ENCODE measurements around the gene FGD5.

FGD5 gene

GRCh38 chr3:14911651-14912050 is 92.9 kb downstream of the FGD5 start:
- H3K9me3 ChIP-seq (ENCODE audit: control insufficient read depth, insufficient read depth, low read depth, low read length): no peaks in the 10 kb centered on the region
- H3K4me3 ChIP-seq (ENCODE audit: low read depth, low read length): no peak overlapping the region
- H3K27ac ChIP-seq (ENCODE audit: low read depth, low read length): no peak overlapping the region
- H3K36me3 ChIP-seq (ENCODE audit: control insufficient read depth, insufficient read depth, low read length): no peaks in the 10 kb centered on the region
- H3K4me1 ChIP-seq (ENCODE audit: control insufficient read depth, insufficient read depth, low read length): 0 out of 2 replicates have a peak, but pooled peaks cover 4% of the 10 kb centered on the region
- H3K27me3 ChIP-seq (ENCODE audit: control insufficient read depth, insufficient read depth, low read length): no peaks in the 10 kb centered on the region
- H3K9ac ChIP-seq (ENCODE audit: low read length): no peak overlapping the region

GRCh38 chr3:14913071-14913925 is 94.5 kb downstream of the FGD5 start:
- Histone ChIP-seq H3K4me1 (ENCODE audit: control insufficient read depth, insufficient read depth, low read length) (0 out of 2 replicates have a peak, but pooled peaks cover 4% of the 10 kb centered on the region), H3K9me3 (ENCODE audit: control insufficient read depth, insufficient read depth, low read depth, low read length) (no peaks in the 10 kb centered on the region), H3K9ac (ENCODE audit: low read length) (no peak overlapping the region), H3K27ac (ENCODE audit: low read depth, low read length) (no peak overlapping the region), H3K36me3 (ENCODE audit: control insufficient read depth, insufficient read depth, low read length) (no peaks in the 10 kb centered on the region), H3K4me3 (ENCODE audit: low read depth, low read length) (no peak overlapping the region), H3K27me3 (ENCODE audit: control insufficient read depth, insufficient read depth, low read length) (no peaks in the 10 kb centered on the region)

GRCh38 chr3:14913926-14914778 is 95.4 kb downstream of the FGD5 start:
- H3K4me3 ChIP-seq (ENCODE audit: low read depth, low read length): no peak overlapping the region
- no peaks in the 10 kb centered on the region for H3K36me3 ChIP-seq (ENCODE audit: control insufficient read depth, insufficient read depth, low read length)
- H3K27ac ChIP-seq (ENCODE audit: low read depth, low read length): no peak overlapping the region
- no peaks in the 10 kb centered on the region for H3K9me3 ChIP-seq (ENCODE audit: control insufficient read depth, insufficient read depth, low read depth, low read length)
- H3K4me1 ChIP-seq (ENCODE audit: control insufficient read depth, insufficient read depth, low read length): 0 out of 2 replicates have a peak, but pooled peaks cover 4% of the 10 kb centered on the region
- H3K27me3 ChIP-seq (ENCODE audit: control insufficient read depth, insufficient read depth, low read length): no peaks in the 10 kb centered on the region
- H3K9ac ChIP-seq (ENCODE audit: low read length): no peak overlapping the region

- no peaks in the 10 kb centered on the region for H3K9me3 ChIP-seq (ENCODE audit: control insufficient read depth, insufficient read depth, low read depth, low read length)
- no peaks in the 10 kb centered on the region for H3K36me3 ChIP-seq (ENCODE audit: control insufficient read depth, insufficient read depth, low read length)
- H3K4me1 ChIP-seq (ENCODE audit: control insufficient read depth, insufficient read depth, low read length): 0 out of 2 replicates have a peak, but pooled peaks cover 4% of the 10 kb centered on the region
- H3K9ac ChIP-seq (ENCODE audit: low read length): no peak overlapping the region
- no peak overlapping the region for H3K27ac ChIP-seq (ENCODE audit: low read depth, low read length)
- no peaks in the 10 kb centered on the region for H3K27me3 ChIP-seq (ENCODE audit: control insufficient read depth, insufficient read depth, low read length)
- H3K4me3 ChIP-seq (ENCODE audit: low read depth, low read length): no peak overlapping the region
Measured at GRCh38 chr3:14914779-14915117, 96.0 kb downstream of the FGD5 start.

GRCh38 chr3:14915636-14916222 is 97.0 kb downstream of the FGD5 start:
- H3K27ac ChIP-seq (ENCODE audit: low read depth, low read length): no peak overlapping the region
- H3K36me3 ChIP-seq (ENCODE audit: control insufficient read depth, insufficient read depth, low read length): no peaks in the 10 kb centered on the region
- H3K4me1 ChIP-seq (ENCODE audit: control insufficient read depth, insufficient read depth, low read length): 0 out of 2 replicates have a peak, but pooled peaks cover 4% of the 10 kb centered on the region
- H3K27me3 ChIP-seq (ENCODE audit: control insufficient read depth, insufficient read depth, low read length): no peaks in the 10 kb centered on the region
- H3K9me3 ChIP-seq (ENCODE audit: control insufficient read depth, insufficient read depth, low read depth, low read length): no peaks in the 10 kb centered on the region
- no peak overlapping the region for H3K9ac ChIP-seq (ENCODE audit: low read length)
- no peak overlapping the region for H3K4me3 ChIP-seq (ENCODE audit: low read depth, low read length)

- H3K4me1 ChIP-seq (ENCODE audit: control insufficient read depth, insufficient read depth, low read length): 0 out of 2 replicates have a peak, but pooled peaks cover 4% of the 10 kb centered on the region
- H3K36me3 ChIP-seq (ENCODE audit: control insufficient read depth, insufficient read depth, low read length): no peaks in the 10 kb centered on the region
- no peak overlapping the region for H3K9ac ChIP-seq (ENCODE audit: low read length)
- H3K27ac ChIP-seq (ENCODE audit: low read depth, low read length): no peak overlapping the region
- H3K27me3 ChIP-seq (ENCODE audit: control insufficient read depth, insufficient read depth, low read length): no peaks in the 10 kb centered on the region
- H3K4me3 ChIP-seq (ENCODE audit: low read depth, low read length): no peak overlapping the region
- no peaks in the 10 kb centered on the region for H3K9me3 ChIP-seq (ENCODE audit: control insufficient read depth, insufficient read depth, low read depth, low read length)
Measured at GRCh38 chr3:14918356-14918860, 99.6 kb downstream of the FGD5 start.

- no peak overlapping the region for H3K27ac ChIP-seq (ENCODE audit: low read depth, low read length)
Measured at GRCh38 chr3:14920536-14920935, 101.8 kb downstream of the FGD5 start.

GRCh38 chr3:14921034-14921616 is 102.4 kb downstream of the FGD5 start:
- Histone ChIP-seq H3K9ac (ENCODE audit: low read length) (no peak overlapping the region), H3K36me3 (ENCODE audit: control insufficient read depth, insufficient read depth, low read length) (no peaks in the 10 kb centered on the region), H3K27me3 (ENCODE audit: control insufficient read depth, insufficient read depth, low read length) (no peaks in the 10 kb centered on the region), H3K4me1 (ENCODE audit: control insufficient read depth, insufficient read depth, low read length) (peaks cover 4% of the 10 kb centered on the region; the same call in 1 of the 2 replicates), H3K9me3 (ENCODE audit: control insufficient read depth, insufficient read depth, low read depth, low read length) (no peaks in the 10 kb centered on the region), H3K4me3 (ENCODE audit: low read depth, low read length) (no peak overlapping the region), H3K27ac (ENCODE audit: low read depth, low read length) (no peak overlapping the region)

More at GRCh38 chr3:14920536-14920935, 101.8 kb downstream of the FGD5 start:
- H3K4me1 ChIP-seq (ENCODE audit: control insufficient read depth, insufficient read depth, low read length): no peaks in the 10 kb centered on the region
- no peak overlapping the region for H3K4me3 ChIP-seq (ENCODE audit: low read depth, low read length)
- H3K27me3 ChIP-seq (ENCODE audit: control insufficient read depth, insufficient read depth, low read length): no peaks in the 10 kb centered on the region
- H3K9me3 ChIP-seq (ENCODE audit: control insufficient read depth, insufficient read depth, low read depth, low read length): no peaks in the 10 kb centered on the region
- no peak overlapping the region for H3K9ac ChIP-seq (ENCODE audit: low read length)
- H3K36me3 ChIP-seq (ENCODE audit: control insufficient read depth, insufficient read depth, low read length): no peaks in the 10 kb centered on the region

- H3K4me3 ChIP-seq (ENCODE audit: low read depth, low read length): no peak overlapping the region
- no peaks in the 10 kb centered on the region for H3K27me3 ChIP-seq (ENCODE audit: control insufficient read depth, insufficient read depth, low read length)
- peaks cover 6% of the 10 kb centered on the region; the same call in 1 of the 2 replicates for H3K4me1 ChIP-seq (ENCODE audit: control insufficient read depth, insufficient read depth, low read length)
- H3K27ac ChIP-seq (ENCODE audit: low read depth, low read length): no peak overlapping the region
- H3K36me3 ChIP-seq (ENCODE audit: control insufficient read depth, insufficient read depth, low read length): no peaks in the 10 kb centered on the region
- no peaks in the 10 kb centered on the region for H3K9me3 ChIP-seq (ENCODE audit: control insufficient read depth, insufficient read depth, low read depth, low read length)
- no peak overlapping the region for H3K9ac ChIP-seq (ENCODE audit: low read length)
Measured at GRCh38 chr3:14921811-14922705, 103.3 kb downstream of the FGD5 start.

GRCh38 chr3:14922863-14923262 is 104.1 kb downstream of the FGD5 start:
- Histone ChIP-seq H3K4me1 (ENCODE audit: control insufficient read depth, insufficient read depth, low read length) (peaks cover 6% of the 10 kb centered on the region; the same call in 1 of the 2 replicates), H3K27me3 (ENCODE audit: control insufficient read depth, insufficient read depth, low read length) (no peaks in the 10 kb centered on the region), H3K4me3 (ENCODE audit: low read depth, low read length) (no peak overlapping the region), H3K9ac (ENCODE audit: low read length) (no peak overlapping the region), H3K36me3 (ENCODE audit: control insufficient read depth, insufficient read depth, low read length) (no peaks in the 10 kb centered on the region), H3K27ac (ENCODE audit: low read depth, low read length) (no peak overlapping the region), H3K9me3 (ENCODE audit: control insufficient read depth, insufficient read depth, low read depth, low read length) (no peaks in the 10 kb centered on the region)

All from HUES6 (cell line).